Measurements from ENCODE around the gene C10orf53.
"Not testable (repeated sequence)": the region's sequence is repeated elsewhere in the genome, so short reads cannot be mapped to it uniquely, and the experiment has no call there.

C10orf53 gene

DNA sequence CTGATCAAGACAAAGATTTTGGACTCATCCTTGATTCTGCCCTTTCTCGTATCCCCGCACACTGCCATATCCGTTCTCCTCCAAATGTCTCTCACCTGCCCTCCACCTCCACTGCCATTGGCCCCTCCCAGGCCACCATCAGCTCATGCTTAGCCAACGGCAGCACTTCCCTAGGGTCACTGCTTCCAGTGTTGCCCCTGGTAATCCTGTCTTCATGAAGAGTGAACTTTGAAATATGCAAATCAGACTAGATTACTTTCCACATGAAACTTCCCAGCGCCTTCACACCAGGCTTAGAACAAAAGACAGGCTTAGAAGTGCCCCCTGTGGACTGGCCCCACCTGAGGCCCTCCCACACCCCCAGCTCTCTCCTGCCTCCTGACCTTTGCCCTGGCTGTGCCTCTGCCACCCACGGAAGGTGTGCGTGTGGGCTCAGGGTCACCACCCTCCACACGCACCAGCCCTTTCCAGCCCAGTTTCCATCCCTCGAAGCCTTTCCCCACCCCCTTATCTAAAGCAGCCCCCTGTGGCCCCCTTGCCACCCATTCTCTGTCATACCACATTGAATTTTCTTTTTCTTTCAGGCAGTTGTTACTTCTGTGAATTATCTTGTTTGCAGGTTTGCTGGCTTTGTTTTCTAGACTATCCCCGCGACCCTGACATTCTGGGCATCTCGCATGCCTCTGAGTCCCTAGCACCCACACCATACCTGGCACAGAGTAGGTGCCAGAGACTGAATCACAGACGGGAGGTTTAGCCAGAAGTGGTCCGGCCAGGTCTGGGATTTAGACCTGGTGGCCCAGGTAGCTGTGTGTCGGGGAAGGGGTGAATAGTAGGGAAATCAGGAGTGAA is 26.8 kb upstream of the C10orf53 start:
- ATAC-seq: no peak

DNA sequence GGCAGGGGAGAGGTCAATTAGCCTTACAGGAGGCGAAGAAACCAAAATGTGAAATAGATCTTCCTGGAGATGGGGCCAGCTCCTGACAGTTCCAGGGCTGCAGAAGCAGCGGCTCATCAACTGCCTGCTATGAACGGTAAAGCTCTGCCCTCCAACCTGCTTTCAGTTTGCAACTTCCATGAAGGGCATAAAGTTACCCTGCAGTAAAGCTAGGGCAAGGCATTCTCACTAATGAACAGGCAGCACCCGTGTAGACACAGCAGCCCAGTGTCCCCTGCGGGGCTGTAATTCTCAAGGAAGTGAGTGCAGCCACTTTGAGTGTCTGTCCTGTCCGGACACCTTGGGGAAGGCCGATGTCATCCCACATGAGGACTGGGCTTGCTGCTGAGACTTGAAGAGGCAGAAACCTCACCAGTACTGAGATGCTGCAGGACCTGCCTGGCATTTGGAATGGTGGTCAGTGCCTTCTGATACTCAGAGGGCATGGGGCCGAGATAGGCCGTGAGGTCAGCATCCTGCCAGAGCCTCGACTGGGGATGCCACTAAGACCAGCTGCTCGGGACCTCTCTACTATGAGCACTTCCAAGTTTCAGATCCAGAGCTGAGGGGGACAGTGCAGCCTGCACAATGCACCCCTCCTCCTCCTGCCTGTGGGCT is 26.1 kb upstream of the C10orf53 start:
- no peak for ATAC-seq

More for the DNA sequence above, 26.8 kb upstream of the C10orf53 start:
- no peak for DNase-seq

DNA sequence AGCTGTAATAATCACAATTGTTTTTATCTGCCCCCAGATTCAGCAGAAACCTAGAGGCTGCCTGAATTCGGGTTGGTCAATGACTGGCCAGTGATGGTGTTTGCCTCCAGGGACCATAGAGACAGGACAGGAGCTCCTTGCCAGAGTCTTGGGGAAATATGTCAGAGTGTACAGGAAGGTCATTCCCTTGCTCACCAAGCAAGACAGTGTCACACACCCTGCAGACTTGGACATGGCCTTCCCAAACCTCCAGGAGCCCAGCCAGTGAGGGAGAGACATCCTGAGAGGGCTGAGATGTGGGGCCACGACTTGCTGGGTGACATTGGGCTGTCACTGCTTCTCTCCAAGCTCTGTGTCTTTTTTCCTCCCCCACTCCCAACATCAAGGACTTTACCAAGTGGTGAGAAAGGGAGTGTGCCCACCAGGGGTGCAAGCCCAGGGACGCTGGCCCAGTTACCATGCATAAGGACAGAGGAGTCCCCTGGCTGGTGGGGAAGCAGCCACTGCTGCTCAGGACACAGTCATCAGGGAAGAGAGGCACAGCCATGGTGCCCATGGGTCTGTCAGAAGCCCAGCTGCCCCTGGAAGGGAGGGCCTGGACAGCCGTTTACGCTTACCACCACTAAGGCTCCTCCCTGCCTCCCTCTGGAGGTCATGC is 25.3 kb upstream of the C10orf53 start:
- DNase-seq: no peak
- no peak for ATAC-seq

More for the DNA sequence above, 26.1 kb upstream of the C10orf53 start:
- DNase-seq: no peak

GRCh38 chr10:49655099-49655498 is 24.4 kb upstream of the C10orf53 start:
- DNase-seq: no peak
- ATAC-seq: no peak

- DNase-seq: no peak
Observed at GRCh38 chr10:49656845-49657493, 22.5 kb upstream of the C10orf53 start.

DNA sequence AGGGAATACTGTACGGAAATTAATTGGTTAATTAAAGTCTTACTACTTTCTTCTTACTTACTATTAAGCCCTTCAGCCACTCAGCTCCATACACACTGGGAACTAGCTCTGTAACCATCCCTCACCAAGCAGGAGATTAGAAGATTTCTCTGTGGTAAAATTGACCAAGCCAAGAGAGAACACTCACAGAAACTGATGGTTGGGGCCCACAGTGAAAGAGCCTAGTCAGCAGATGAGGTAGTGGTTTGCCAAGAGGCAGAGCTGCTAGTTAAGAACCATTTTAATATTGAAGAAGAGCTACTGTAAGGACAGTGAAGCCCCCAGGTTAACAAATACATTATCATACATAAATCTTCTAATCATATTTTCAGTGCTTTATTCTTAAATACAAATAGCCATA is 21.8 kb upstream of the C10orf53 start:
- no peak for ATAC-seq
- DNase-seq: no peak

More at GRCh38 chr10:49656845-49657493, 22.5 kb upstream of the C10orf53 start:
- ATAC-seq: no peak

DNA sequence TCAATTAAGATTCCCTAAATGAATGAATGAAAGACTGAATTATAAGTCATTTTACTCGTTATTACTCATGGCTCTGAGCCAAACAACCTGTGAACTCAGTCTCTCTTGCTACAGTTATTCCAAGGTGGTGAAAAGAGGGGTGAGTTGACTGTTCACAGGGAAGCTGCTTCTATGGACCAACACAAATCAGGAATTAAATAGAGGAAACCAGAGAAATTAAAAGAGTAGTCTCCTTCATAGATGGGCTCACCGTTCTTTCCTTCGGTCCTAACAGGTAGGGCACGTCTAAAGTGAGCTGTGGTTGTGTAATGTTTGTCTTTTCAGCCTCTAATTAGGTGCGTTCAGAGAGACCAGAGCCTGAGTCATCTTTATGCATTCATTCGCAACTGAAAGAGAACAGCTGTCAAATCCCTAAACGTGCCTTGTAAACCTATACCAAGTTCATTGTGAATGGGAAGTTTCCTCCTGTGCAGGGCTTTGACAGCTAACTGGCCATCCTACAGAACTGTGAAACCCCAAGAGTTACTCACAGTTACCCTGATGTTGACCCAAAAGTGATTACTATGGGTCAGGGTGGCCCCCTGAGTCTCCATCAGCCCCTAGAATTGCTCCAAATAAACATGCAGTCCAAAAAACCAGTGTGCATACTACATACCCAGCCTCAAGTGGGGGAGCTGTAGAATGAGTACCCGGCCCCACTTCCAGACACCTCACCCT is 18.2 kb upstream of the C10orf53 start:
- ATAC-seq: no peak
- no peak for DNase-seq

DNA sequence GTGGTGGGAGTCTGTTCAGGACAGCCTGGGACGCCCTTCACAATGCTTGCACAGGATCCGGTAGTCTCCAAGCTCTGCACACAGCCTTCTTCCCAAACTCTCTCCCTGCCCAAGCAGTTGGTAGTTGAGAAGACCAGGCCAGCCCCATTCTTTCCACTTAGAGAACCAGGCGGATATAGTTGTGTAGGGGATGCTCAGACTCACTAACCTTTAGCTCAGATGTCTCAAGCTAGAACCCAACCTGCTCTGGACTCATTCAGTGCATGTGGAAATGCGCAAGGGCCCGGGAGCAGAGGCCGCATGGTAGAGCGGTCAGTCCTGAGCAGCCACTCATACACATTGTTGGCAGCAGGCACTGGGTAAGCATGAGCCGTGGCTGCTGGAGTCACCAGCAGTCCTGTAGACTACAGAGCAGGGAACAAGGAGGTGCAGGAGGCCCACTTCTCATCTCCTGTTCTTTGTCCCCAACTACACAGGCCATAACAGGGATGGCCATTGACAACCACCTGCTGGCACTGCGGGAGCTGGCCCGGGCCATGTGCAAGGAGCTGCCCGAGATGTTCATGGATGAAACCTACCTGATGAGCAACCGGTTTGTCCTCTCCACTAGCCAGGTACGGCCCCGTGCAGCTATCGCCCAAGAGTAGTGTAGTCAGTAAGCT is 17.2 kb upstream of the C10orf53 start:
- ATAC-seq: no peak

DNA sequence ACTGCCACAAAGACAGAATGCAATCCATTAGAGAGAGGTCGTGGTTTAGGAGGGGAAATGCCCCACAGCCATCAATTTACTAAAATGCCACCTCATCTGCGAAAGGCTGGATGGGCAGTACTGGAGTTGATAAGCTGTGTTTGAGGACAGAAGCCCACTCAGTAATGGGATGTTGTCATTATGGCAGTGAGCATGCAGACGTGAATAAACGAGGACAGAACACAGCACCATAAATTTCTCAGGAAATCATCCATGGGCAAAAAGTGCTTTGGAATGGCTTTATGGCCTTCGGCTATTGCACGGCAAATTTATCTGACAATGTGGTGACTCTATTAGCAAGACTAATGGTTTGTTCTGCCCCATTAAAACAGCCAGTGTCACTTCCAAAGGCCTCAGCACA is 15.9 kb upstream of the C10orf53 start:
- ATAC-seq: no peak
- no peak for DNase-seq

More for the DNA sequence above, 17.2 kb upstream of the C10orf53 start:
- no peak for DNase-seq

- DNase-seq (no peak), ATAC-seq (no peak)
Observed at GRCh38 chr10:49664006-49664841, 15.2 kb upstream of the C10orf53 start.

DNA sequence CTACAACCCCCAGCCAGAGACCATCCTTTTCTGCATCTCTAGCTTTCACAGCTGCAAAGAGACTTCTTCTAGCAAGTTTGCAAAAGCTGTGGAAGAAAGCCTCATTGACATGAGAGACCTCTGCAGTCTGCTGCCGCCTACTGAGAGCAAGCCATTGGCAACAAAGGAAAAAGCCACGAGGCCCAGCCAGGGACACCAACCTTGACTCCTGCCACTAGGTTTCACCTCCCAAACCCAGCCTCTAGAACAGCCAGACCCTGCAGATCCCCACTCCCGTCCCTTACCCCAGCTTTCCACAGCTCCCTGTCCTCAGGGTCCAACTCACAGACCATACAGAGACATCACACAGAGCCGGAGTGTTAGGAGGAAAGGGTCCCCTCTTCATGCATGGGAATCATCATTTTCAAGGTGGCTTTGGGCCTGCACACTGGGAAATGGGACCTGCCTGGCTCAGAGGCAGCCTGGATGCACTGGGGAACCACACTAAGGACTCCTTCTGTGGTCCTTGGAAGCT is 14.6 kb upstream of the C10orf53 start:
- no peak for DNase-seq
- ATAC-seq: no peak

GRCh38 chr10:49666054-49666615 is 13.3 kb upstream of the C10orf53 start:
- DNase-seq (no peak), ATAC-seq (no peak)

DNA sequence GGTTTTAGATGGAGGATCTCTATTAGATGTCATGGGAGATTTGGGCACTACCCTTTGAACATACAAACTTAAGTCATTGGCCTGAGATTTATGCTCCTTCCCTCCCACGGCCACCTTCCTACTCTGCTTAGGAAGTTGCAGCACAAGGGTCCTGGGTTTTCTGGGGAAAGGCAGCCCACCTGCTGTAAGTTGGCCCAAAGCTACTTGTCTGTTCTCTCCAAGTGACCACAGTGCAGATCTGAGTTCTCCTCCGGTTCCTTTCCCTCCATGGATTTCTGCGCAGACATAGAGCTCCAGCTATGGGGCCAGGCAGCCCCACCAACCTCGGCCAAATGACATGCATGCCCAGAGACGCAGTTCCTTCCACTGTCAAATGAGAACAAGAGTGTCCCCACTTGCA is 12.8 kb upstream of the C10orf53 start:
- no peak for ATAC-seq

GRCh38 chr10:49667991-49668390 is 11.5 kb upstream of the C10orf53 start:
- ATAC-seq: no peak

More for the DNA sequence above, 12.8 kb upstream of the C10orf53 start:
- no peak for DNase-seq

GRCh38 chr10:49668684-49669083 is 10.8 kb upstream of the C10orf53 start:
- ATAC-seq (no peak), DNase-seq (no peak)

More at GRCh38 chr10:49667991-49668390, 11.5 kb upstream of the C10orf53 start:
- DNase-seq: no peak

GRCh38 chr10:49678827-49679479 is 498 bp upstream of the C10orf53 start:
- DNase-seq (no peak), ATAC-seq (no peak)

DNA sequence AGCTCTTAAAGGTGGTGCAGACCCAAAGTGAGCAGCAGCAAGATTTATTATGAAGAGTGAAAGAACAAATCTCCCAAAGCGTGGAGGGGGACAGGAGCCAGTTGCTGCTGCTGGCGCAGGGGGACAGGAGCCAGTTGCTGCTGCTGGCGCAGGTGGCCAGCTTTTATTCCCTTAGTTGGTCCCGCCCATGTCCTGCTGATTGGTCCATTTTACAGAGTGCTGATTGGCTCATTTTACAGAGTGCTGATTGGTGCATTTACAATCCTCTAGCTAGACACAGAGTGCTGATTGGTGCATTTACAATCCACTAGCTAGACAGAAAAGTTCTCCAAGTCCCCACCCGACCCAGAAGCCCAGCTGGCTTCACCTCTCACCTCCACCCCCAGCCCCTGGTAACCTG is 3.0 kb downstream of the C10orf53 start:
- DNase-seq, ATAC-seq: not testable (repeated sequence)

- ATAC-seq: no peak
Observed at GRCh38 chr10:49682879-49683278, 3.4 kb downstream of the C10orf53 start.

DNA sequence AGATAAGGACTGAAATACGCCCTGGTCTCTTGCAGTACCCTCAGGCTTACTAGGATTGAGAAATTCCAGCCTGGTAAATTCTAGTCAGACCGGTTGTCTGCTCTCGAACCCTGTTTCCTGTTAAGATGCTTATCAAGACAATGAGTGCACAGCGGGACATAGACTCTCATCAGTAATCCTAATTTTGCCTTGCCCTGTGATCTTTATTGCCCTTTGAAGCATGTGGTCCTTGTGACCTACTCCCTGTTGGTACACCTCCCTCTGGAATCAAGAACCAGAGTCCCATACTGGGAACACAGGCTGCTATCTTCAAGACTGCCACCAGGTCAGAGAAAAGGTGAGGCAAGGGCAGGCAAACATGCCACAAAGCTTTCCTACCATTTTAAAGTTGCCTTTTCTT is 7.2 kb downstream of the C10orf53 start:
- ATAC-seq: no peak
- no peak for DNase-seq

More at GRCh38 chr10:49682879-49683278, 3.4 kb downstream of the C10orf53 start:
- no peak for DNase-seq

All from stimulated activated naive CD8-positive, alpha-beta T cell treated with anti-CD3 and anti-CD28 coated beads, Interleukin-15, Interleukin-2, amounts not matched to agents 100 U/mL and 50 U/mL, for 24 hours (primary cell).